Neural cell (in vitro differentiated cells): ENCODE data around the gene VOPP1. TPM values are rescaled to one million over a fixed set of nuclear protein-coding genes. Genes with fewer than 3 reads are reported as not detected.

Experiments used
- H2AFZ ChIP-seq: fragments of 200-600, 300-800 bp; sonication (generic), shearing (Covaris generic); 2 replicates; pipeline ENCODE4 v1.6.0; 2014; ENCODE audit warnings: low read depth, mild to moderate bottlenecking, antibody characterized with exemption, low read length, moderate library complexity
- H3F3A ChIP-seq: fragments of 200-600 bp; shearing (Covaris generic); 2 replicates; pipeline ENCODE4 v1.6.1; 2016; ENCODE audit warnings: mild to moderate bottlenecking, moderate library complexity, mixed read lengths, antibody characterized with exemption, low read length; ENCODE audit not compliant: insufficient read depth, poor library complexity, severe bottlenecking
- H3K27ac ChIP-seq: fragments of 200-600, 300-800 bp; sonication (generic), shearing (Covaris generic); 2 replicates; pipeline ENCODE4 v1.5.1; 2014; ENCODE audit warnings: mild to moderate bottlenecking, low read length, moderate library complexity
- H3K27me3 ChIP-seq: fragments of 300-800, 200-600 bp; sonication (generic), shearing (Covaris generic); 2 replicates; pipeline ENCODE4 v1.6.0; 2014; ENCODE audit warnings: mild to moderate bottlenecking, low read depth, low read length, moderate library complexity; ENCODE audit not compliant: insufficient read depth
- H3K36me3 ChIP-seq: fragments of 300-800, 200-600 bp; sonication (generic), shearing (Covaris generic); 2 replicates; pipeline ENCODE4 v1.5.1; 2014; ENCODE audit warnings: mild to moderate bottlenecking, antibody characterized with exemption, low read length, moderate library complexity; ENCODE audit not compliant: insufficient read depth
- H3K4me2 ChIP-seq: fragments of 300-800, 200-600 bp; sonication (generic), shearing (Covaris generic); 2 replicates; pipeline ENCODE4 v1.6.0; 2014; ENCODE audit warnings: mild to moderate bottlenecking, low read length
- H3K4me3 ChIP-seq: fragments of 300-800, 200-600 bp; sonication (generic), shearing (Covaris generic); 2 replicates; pipeline ENCODE4 v1.5.1; 2014; ENCODE audit warnings: mild to moderate bottlenecking, low read length, moderate library complexity
- H3K79me2 ChIP-seq: fragments of 200-600 bp; shearing (Covaris generic); replicated peaks from 2 replicates; pipeline ENCODE4 v1.6.0; 2014; ENCODE audit warnings: mild to moderate bottlenecking, low read length, moderate library complexity; ENCODE audit not compliant: insufficient read depth
- H3K9ac ChIP-seq: fragments of 300-800, 200-600 bp; sonication (generic), shearing (Covaris generic); 2 replicates; pipeline ENCODE4 v1.6.1; 2016; ENCODE audit warnings: mild to moderate bottlenecking, low read length, mixed read lengths
- H3K9me2 ChIP-seq: fragments of 200-600 bp; shearing (Covaris generic); 2 replicates; pipeline ENCODE4 v1.6.1; 2016; ENCODE audit warnings: mild to moderate bottlenecking, low read length, mixed read lengths; ENCODE audit not compliant: insufficient read depth
- H3K9me3 ChIP-seq: fragments of 200-600, 300-800 bp; sonication (generic), shearing (Covaris generic); 2 replicates; pipeline ENCODE4 v1.6.1; 2016; ENCODE audit warnings: mild to moderate bottlenecking, mixed run types, low read length, moderate library complexity, mixed read lengths
- H4K20me1 ChIP-seq: fragments of 200-600 bp; shearing (Covaris generic); 2 replicates; pipeline ENCODE4 v1.6.1; 2016; ENCODE audit warnings: mild to moderate bottlenecking, mixed run types; ENCODE audit not compliant: insufficient read depth
- CTCF ChIP-seq: fragments of 450-650 bp; IDR thresholded peaks from 2 replicates; pipeline ENCODE4 v1.5.1; 2014; ENCODE audit warnings: antibody characterized with exemption, mild to moderate bottlenecking, moderate library complexity; ENCODE audit not compliant: poor library complexity, severe bottlenecking
- EP300 ChIP-seq: fragments of 450-650 bp; conservative IDR thresholded peaks from 2 replicates; pipeline ENCODE4 v1.6.1; 2014; ENCODE audit warnings: antibody characterized with exemption, mild to moderate bottlenecking, moderate library complexity; ENCODE audit not compliant: poor library complexity, severe bottlenecking
- EZH2 ChIP-seq: fragments of 200-600, 300-800 bp; shearing (Covaris generic), sonication (generic); IDR thresholded peaks from 2 replicates; pipeline ENCODE4 v1.6.1; 2014; ENCODE audit warnings: antibody characterized with exemption, low read length, borderline replicate concordance, mild to moderate bottlenecking; ENCODE audit not compliant: insufficient read depth, poor library complexity, severe bottlenecking
- MXI1 ChIP-seq: fragments of 450-650 bp; conservative IDR thresholded peaks from 2 replicates; pipeline ENCODE4 v1.6.1; 2014; ENCODE audit warnings: antibody characterized with exemption, mild to moderate bottlenecking; ENCODE audit not compliant: poor library complexity, severe bottlenecking
- POLR2AphosphoS5 ChIP-seq: IDR thresholded peaks from 2 replicates; pipeline ENCODE4 v1.6.1; 2012
- RAD21 ChIP-seq: fragments of 450-650 bp; conservative IDR thresholded peaks from 2 replicates; pipeline ENCODE4 v1.6.1; 2014; ENCODE audit warnings: antibody characterized with exemption, mild to moderate bottlenecking, moderate library complexity
- REST ChIP-seq: IDR thresholded peaks from 2 replicates; pipeline ENCODE4 v1.6.1; 2012; ENCODE audit warnings: borderline replicate concordance
- SMC3 ChIP-seq: fragments of 450-650 bp; conservative IDR thresholded peaks from 2 replicates; pipeline ENCODE4 v1.6.1; 2014; ENCODE audit warnings: antibody characterized with exemption, mild to moderate bottlenecking, moderate library complexity; ENCODE audit not compliant: poor library complexity
- TAF1 ChIP-seq: IDR thresholded peaks from 2 replicates; pipeline ENCODE4 v1.6.1; 2012; ENCODE audit warnings: low read depth
- polyA plus RNA-seq: library from polyadenylated mRNA; depleted of rRNA; stranded (reverse); fragments of >200 nt; gene quantifications from 2 replicates; pipeline ENCODE4 v1.2.3, GENCODE V29; 2014

Gene VOPP1
- polyA plus RNA-seq, 1 donor from 2014 or later, result 85.8 TPM

- no peak for TF ChIP-seq POLR2AphosphoS5
- TF ChIP-seq EP300, result no peak
- TF ChIP-seq MXI1, result no peak
- TF ChIP-seq SMC3, result no peak
- no peak for TF ChIP-seq EZH2
- TF ChIP-seq CTCF, result no peak
- no peak for TF ChIP-seq REST
- no peak for TF ChIP-seq TAF1
- no peak for TF ChIP-seq RAD21
- Histone ChIP-seq H3K27me3 (no peaks in the 10 kb centered on the region), H2AFZ (no peak overlapping the region), H3K27ac (no peak overlapping the region), H3K4me3 (peak overlapping the region; percentile 95), H3F3A (no peaks in the 10 kb centered on the region), H3K9me2 (no peaks in the 10 kb centered on the region), H4K20me1 (no peaks in the 10 kb centered on the region), H3K9me3 (no peaks in the 10 kb centered on the region), H3K79me2 (peaks cover 62% of the 10 kb centered on the region), H3K4me2 (no peak overlapping the region), H3K9ac (no peak overlapping the region), H3K36me3 (no peaks in the 10 kb centered on the region)
These were observed 3.0 kb downstream of the VOPP1 start for GRCh38 chr7:55569269-55569663.

GRCh38 chr7:55568613-55569268 is 3.6 kb downstream of the VOPP1 start:
- Histone ChIP-seq H3K4me3 (no peak overlapping the region), H3K27ac (no peak overlapping the region), H3K4me2 (no peak overlapping the region)

More at GRCh38 chr7:55568613-55569268, 3.6 kb downstream of the VOPP1 start:
- peaks cover 62% of the 10 kb centered on the region for H3K79me2 ChIP-seq
- no peaks in the 10 kb centered on the region for H3K9me3 ChIP-seq
- no peaks in the 10 kb centered on the region for H3F3A ChIP-seq
- H4K20me1 ChIP-seq, result no peaks in the 10 kb centered on the region
- H3K27me3 ChIP-seq, result no peaks in the 10 kb centered on the region
- TF ChIP-seq EP300 (no peak), TAF1 (no peak), RAD21 (no peak), REST (no peak), CTCF (no peak)
- no peak overlapping the region for H3K9ac ChIP-seq
- no peak overlapping the region for H2AFZ ChIP-seq
- H3K9me2 ChIP-seq, result no peaks in the 10 kb centered on the region
- no peaks in the 10 kb centered on the region for H3K36me3 ChIP-seq
